ENCODE results near the gene ACBD6. TPM values are rescaled to one million over a fixed set of nuclear protein-coding genes. Genes with fewer than 3 reads are reported as not detected.

The ACBD6 gene
- total and polyA plus RNA-seq, 11 donors, result 18.6 to 35.8 (median 21.8) TPM

DNA sequence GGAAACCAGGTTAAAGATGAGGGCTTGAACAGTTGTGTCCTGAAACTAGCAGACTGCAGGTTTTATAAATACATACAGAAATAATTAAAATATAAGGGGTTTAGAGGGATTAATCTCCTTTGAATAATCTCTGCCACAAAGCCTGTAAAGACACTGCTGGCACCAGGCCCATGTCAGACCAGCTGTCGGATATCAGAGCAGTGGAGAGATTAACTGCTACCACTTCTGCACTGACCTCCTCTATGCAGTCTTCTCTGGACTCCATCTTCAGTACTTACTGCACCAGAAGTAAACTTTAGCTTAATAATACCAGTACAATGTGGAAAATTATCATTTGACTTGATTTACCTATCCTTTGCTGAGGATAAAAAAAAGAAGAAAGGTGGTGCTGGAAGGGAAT is 143.7 kb downstream of the ACBD6 start:
- Histone ChIP-seq H3K4me1 (peaks cover 0 to 16% (median 0%) of the 10 kb centered on the region in 12 donors), H3K4me3 (no peak overlapping the region), H3K27ac (no peak overlapping the region), H3K9me3 (no peaks in the 10 kb centered on the region), H3K36me3 (no peaks in the 10 kb centered on the region), H3K27me3 (no peaks in the 10 kb centered on the region)
- DNase-seq (peak in 3 of 5 donors; percentile 6 to 55 (median 30)), ATAC-seq (peak in 2 of 4 donors; percentile 54 to 61)
- WGBS, 4 donors, result 16 to 29% (median 19%) methylated on average over 1 of the region's 1 CpG
- intact Hi-C loops (cut with DNase I), result no loop called here
- no peak for TF ChIP-seq POLR2A (IDR thresholded peaks at IDR 0.05)
- TF ChIP-seq, protein P1, sequence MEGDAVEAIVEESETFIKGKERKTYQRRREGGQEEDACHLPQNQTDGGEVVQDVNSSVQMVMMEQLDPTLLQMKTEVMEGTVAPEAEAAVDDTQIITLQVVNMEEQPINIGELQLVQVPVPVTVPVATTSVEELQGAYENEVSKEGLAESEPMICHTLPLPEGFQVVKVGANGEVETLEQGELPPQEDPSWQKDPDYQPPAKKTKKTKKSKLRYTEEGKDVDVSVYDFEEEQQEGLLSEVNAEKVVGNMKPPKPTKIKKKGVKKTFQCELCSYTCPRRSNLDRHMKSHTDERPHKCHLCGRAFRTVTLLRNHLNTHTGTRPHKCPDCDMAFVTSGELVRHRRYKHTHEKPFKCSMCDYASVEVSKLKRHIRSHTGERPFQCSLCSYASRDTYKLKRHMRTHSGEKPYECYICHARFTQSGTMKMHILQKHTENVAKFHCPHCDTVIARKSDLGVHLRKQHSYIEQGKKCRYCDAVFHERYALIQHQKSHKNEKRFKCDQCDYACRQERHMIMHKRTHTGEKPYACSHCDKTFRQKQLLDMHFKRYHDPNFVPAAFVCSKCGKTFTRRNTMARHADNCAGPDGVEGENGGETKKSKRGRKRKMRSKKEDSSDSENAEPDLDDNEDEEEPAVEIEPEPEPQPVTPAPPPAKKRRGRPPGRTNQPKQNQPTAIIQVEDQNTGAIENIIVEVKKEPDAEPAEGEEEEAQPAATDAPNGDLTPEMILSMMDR (IDR thresholded peaks at IDR 0.05), result no peak

DNA sequence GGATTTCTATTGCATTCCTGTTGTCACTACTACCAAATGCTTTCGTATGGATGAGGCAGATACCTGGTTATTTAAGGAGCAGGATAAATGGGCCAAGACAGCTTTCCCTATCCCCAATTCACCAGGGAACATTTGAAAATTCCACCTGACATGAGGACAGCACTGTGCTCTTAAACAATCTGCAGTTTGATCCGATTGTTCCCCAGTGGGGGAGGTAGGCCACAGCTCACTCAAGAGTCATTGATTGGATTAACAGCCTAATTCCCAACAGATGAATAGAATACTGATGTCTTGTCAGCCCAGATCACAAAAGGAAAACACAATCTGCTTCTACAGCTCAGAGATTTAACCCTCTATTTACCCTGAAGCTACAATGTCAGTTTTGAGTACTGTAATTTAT is 148.4 kb downstream of the ACBD6 start:
- WGBS, 4 donors, result 69 to 84% (median 82%) methylated on average over 2 of the region's 2 CpGs
- Histone ChIP-seq H3K36me3 (no peaks in the 10 kb centered on the region), H3K27ac (no peak overlapping the region), H3K4me3 (no peak overlapping the region), H3K4me1 (peaks cover 0 to 13% (median 0%) of the 10 kb centered on the region in 12 donors), H3K9me3 (no peaks in the 10 kb centered on the region), H3K27me3 (no peaks in the 10 kb centered on the region)
- intact Hi-C loops (cut with DNase I), result no loop called here
- ATAC-seq (no peak), DNase-seq (no peak)
- TF ChIP-seq, protein P1 (IDR thresholded peaks at IDR 0.05), result no peak
- no peak for TF ChIP-seq POLR2A (IDR thresholded peaks at IDR 0.05)

DNA sequence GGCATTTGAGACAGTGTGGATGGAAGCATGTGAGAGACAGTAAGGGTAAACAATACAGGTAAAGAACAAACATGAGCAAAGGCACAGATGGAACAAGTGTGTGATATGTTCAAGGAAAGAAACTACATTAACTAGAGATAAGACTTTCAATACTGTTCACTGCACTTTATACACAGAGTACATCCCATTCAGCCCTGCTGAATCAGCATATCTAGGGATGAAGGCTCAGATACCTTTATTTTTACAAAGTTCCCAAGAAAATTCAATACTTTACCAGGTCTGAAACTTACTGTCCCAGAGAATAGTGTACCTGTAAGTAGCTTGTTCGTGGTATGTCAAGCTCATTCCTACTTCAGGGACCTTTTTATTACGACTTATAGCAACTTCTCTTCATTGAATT is 149.8 kb downstream of the ACBD6 start:
- intact Hi-C loops (cut with DNase I), result no loop called here
- WGBS, 4 donors, result 95 to 98% (median 96%) methylated on average over 2 of the region's 2 CpGs
- H3K36me3 ChIP-seq, result no peaks in the 10 kb centered on the region
- TF ChIP-seq, protein P1 (IDR thresholded peaks at IDR 0.05), result no peak
- no peak for TF ChIP-seq POLR2A (IDR thresholded peaks at IDR 0.05)
- H3K27me3 ChIP-seq, result no peaks in the 10 kb centered on the region
- no peak overlapping the region for H3K27ac ChIP-seq
- no peak for ATAC-seq
- no peaks in the 10 kb centered on the region for H3K9me3 ChIP-seq
- no peak for DNase-seq
- H3K4me3 ChIP-seq, result no peak overlapping the region
- H3K4me1 ChIP-seq, result peaks cover 0 to 9% (median 0%) of the 10 kb centered on the region in 12 donors

DNA sequence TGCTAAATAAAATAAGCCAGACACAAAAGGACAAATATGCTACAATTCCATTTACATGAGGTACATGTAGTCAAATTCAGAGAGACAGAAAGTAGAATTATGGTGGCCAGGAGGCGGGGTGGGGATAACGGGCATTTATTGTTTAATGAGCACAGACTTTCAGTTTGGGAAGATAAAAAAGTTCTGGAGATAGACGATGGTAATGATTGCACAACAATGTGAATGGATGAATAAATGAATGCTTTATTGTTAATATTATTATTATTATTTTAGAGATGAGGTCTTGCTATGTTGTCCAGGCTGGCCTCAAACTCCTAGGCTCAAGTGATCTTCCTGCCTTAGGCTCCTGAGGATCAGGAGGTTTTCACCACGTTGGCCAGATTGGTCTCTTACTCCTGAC is 150.4 kb downstream of the ACBD6 start:
- 92 to 96% (median 94%) methylated on average over 4 of the region's 4 CpGs for WGBS, 4 donors
- TF ChIP-seq POLR2A (IDR thresholded peaks at IDR 0.05), result no peak
- TF ChIP-seq, protein P1 (IDR thresholded peaks at IDR 0.05), result no peak
- H3K27me3 ChIP-seq, result no peaks in the 10 kb centered on the region

More for the DNA sequence above, 150.4 kb downstream of the ACBD6 start:
- Histone ChIP-seq H3K4me3 (no peak overlapping the region), H3K4me1 (peaks cover 0 to 9% (median 0%) of the 10 kb centered on the region in 12 donors), H3K9me3 (no peaks in the 10 kb centered on the region), H3K36me3 (no peaks in the 10 kb centered on the region), H3K27ac (no peak overlapping the region)
- ATAC-seq (no peak), DNase-seq (no peak)
- intact Hi-C loops (cut with DNase I), result no loop called here
